A204.1 (cell line): ENCODE results near the gene LBX2.
A peak's percentile ranks its signal among the peaks of the same experiment; 100 is the strongest.

Experiments used
- FAIRE-seq: peaks from 2 replicates; lab custom pipeline; 2012; peaks lifted over from hg19 to GRCh38; lab: Jason Lieb, UNC

The LBX2 gene, protein sequence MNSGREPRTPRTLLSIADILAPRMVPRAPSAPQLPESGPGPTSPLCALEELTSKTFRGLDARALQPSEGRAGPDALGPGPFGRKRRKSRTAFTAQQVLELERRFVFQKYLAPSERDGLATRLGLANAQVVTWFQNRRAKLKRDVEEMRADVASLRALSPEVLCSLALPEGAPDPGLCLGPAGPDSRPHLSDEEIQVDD

GRCh38 chr2:74499267-74499939 lies at the start of gene LBX2:
TSS of gene LBX2 (minus strand) at chr2:74499603. CDS start at chr2:74499537, 66 bp downstream.
- no peak for FAIRE-seq

DNA sequence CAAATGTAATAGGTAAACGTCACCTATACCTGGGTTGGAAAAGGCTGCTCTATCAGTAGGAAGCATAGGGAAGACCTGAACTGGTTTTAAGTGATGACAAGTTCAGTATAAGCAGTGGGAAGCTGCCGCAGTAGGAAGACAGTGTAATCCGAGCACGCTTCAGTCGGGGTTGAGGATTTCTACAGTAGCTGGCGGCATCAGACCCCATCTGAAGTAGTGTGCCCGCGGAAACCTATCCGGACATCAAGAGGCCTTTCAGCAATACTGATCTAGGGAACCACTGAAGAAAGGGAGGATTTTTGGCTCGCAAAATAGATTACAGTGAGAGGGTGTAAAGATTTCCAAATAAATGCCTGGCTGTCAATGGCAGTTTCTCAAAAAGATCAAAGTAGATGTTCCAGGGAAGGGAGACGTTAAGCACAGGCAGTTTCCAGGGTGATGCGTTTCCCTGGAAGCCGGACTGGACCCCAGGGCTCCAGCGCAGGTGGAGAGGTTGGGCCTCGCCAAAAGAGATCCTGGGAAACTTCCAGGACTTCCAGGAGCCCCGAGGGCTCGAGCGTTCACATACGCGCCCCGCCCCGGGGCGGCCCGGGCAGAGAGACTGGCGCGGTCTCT lies 49.0 kb upstream of the LBX2 start:
- no peak for FAIRE-seq

- FAIRE-seq, result no peak
Observed at GRCh38 chr2:74546004-74546403, 46.6 kb upstream of the LBX2 start.

- no peak for FAIRE-seq
Observed at GRCh38 chr2:74544634-74545033, 45.2 kb upstream of the LBX2 start.

GRCh38 chr2:74542978-74543377 lies 43.6 kb upstream of the LBX2 start:
- FAIRE-seq, result no peak

DNA sequence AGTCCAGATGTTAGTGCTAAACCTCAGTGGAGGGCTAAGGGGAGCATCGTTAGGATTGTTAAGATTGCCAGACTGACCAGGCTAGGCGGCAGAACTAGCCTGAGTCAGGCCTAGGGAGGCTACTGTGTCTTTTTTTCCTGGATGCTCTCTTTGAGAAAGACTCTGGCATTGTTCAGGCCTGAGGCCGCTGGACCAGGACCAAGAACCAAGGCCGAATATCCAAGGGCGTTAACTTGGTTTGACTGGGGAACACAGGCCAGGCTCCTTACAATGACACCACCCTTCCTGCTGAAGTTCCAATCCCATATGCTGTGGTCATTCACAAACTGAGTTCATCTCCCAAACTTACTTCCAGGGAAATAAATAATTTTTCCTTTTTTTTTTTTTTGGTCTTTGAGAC lies 40.9 kb upstream of the LBX2 start:
- no peak for FAIRE-seq

DNA sequence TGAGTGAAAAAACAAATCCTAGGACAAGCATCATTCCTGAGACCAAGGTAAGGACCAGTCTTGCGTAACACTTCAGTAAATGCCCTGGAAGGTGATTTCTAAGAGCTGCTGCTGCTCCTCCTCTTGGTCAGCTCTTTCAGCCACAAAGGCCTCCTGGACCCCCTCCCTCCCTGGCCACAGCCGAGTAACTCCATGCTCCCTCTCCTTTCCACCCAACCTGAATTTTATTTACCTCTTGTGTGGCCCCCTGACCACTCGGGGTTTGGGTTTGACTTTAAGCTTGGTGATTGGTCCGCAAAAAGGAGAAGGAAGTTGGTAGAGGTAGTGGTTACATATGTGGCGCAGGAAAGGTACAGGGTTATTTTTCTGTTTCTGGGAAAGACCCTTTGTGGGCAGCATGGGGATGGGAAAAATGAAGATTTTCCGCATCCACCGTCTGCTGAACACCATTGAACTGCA lies 39.5 kb upstream of the LBX2 start:
- no peak for FAIRE-seq

- FAIRE-seq, result no peak
Observed at GRCh38 chr2:74537140-74537539, 37.7 kb upstream of the LBX2 start.

DNA sequence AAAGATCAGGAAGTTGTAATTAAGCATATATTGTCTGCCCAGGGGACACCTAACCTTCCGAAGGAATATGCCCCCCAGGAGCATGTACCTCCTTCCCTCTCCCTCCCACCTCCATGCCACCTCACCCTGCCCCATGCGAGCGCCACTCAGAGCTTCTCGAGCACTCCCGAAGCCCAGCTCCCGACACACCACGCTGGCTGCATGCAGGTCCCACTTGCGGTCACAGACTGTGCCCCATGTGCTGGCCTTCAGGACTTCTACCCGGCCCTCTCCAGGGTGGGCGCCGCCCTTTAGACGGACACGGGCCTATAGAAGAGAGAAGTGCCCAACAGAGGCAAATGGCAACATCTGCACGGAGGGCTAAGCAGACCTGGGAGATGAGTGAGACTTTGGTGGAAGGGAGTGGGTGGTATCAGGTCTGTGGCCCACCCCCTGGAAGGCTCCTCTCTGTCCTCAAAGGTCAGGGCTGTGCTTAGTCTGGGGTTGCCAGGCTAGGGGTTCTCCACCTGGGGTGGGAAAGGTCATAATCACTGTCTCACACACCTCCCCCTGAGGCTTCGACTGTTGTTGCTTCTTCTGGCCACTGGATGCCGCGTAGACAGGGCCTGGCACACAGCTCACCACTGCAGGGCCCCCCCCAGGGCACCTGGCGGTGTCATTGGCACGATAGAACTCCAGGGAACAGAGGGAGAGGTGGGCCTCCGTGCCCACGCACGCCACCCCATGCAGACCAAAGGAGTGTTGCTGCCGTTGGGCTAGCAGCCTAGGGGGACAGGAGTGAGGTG lies 37.0 kb upstream of the LBX2 start:
- no peak for FAIRE-seq

DNA sequence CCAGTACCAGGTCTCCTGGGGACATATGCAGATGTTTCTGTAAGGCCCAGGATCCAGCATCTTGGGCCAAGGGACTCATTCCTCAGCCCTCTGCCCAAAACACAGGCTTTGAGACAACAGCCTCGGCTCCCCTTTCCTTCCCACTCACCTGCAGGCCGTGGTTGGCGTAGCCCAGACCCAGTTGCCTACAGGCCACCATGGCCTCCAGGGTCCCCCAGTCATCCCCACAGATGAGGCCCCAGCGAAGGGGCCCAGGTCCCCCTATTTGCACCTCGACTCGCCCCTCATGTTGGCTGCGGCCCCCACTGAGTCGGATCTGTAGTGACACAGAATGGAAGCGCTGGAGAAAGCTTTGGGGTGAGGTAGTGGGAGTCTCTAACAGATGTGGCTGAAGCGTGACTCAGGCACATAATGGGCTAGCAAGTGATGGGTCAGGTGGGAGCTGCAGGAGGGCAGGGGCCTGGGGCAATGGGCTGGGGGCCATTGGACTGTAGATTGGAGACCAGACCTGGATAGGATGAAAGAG lies 36.1 kb upstream of the LBX2 start:
- FAIRE-seq, result no peak

- FAIRE-seq, result no peak
Observed at GRCh38 chr2:74534411-74534810, 35.0 kb upstream of the LBX2 start.

DNA sequence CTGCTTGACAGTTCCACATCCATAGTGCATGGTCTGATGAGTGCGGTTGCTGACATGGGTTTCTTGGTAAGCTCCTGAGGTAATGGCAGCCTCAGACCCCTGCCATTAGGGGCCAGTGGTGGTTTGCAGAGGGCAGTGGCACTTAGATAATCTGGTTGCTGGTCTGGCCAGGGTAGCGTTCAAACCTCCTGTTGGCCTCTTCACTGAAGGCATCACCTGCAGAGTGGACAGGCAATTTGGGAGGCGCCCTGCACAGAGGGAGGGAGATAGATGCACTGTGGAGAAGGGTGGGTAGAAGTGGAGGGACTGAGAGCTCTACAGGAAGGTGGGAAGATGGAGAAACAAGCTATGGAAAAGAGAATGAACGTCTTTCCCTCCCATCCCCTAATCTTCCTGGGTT lies 34.1 kb upstream of the LBX2 start:
- no peak for FAIRE-seq

GRCh38 chr2:74532222-74532621 lies 32.8 kb upstream of the LBX2 start:
- FAIRE-seq, result peak; percentile 56

- no peak for FAIRE-seq
Observed at GRCh38 chr2:74531666-74532065, 32.3 kb upstream of the LBX2 start.

GRCh38 chr2:74530239-74531187 lies 31.1 kb upstream of the LBX2 start:
- FAIRE-seq, result no peak

GRCh38 chr2:74529357-74530238 lies 30.2 kb upstream of the LBX2 start, which contains the start of the genes AUP1 and HTRA2:
TSS of gene AUP1 (minus strand) at chr2:74529706. CDS start at chr2:74529629, 77 bp downstream.
TSS of gene HTRA2 (plus strand) at chr2:74529933. CDS start at chr2:74530007, 74 bp downstream.
- FAIRE-seq, result peak; percentile 94

DNA sequence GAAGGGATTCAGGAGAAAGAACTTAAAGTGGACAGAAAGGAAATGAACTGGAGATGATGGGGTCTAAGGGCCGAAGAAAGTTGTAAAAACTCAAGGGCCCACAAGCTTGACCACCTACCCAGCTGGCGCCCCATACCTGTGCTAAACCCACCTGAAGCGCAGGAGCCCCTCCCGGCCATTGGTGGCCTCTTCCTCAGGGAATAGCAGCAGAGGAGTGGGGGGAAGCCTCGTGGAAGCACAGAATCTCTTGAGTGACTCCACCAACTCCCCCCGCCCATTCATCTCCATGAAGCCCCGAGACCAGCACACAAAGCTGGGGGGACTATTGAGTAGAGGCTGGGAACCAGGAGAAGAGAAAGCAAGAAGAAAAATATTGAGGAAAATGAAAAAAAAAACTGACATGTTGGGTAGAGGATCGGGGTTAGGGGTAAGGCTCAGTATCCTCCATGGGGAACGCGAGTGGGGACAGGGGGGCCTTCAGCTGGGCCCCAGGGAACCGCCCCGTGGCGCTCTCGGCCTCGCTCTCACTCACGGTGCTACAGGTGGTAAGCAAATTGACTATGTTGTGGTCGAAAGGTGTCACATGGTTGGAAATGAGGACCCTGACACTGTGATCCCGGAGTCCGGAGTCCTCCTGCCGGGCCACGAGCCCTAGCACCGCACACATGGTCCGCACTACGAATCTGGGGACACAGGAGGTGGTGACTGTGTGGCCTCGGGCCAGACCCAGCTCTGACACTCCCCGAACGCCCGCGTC lies 29.4 kb upstream of the LBX2 start:
- FAIRE-seq, result no peak

DNA sequence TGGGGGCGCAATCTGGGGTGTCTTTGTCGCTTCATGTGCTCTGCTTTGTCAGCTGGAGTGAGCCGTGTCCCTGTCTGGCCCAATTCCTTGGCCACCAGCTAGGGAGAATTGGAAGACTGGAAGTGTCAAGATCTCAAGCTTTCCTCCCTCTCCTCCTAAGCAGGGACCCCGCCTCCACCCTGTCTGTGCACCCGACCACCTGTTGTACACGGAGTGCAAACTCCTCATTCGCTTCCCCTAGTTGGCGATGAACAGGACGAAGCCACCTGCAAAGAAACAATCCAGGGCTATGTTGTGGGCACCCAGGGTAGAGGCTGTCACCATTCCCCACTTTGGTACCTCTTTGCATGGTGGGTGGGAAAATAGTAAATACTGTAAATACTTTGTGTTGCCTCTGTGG lies 28.3 kb upstream of the LBX2 start:
- FAIRE-seq, result no peak

- no peak for FAIRE-seq
Observed at GRCh38 chr2:74526649-74527230, 27.3 kb upstream of the LBX2 start.
